CD8-positive, alpha-beta memory T cell (primary cell): Measurements from ENCODE around the gene SMC6. TPM values are rescaled to one million over a fixed set of nuclear protein-coding genes. Genes with fewer than 3 reads are reported as not detected.
A peak's percentile ranks its signal among the peaks of the same experiment; 100 is the strongest.

ENCODE experiments used
- CTCF ChIA-PET: fragments of 350-600 bp; sonication (Branson Sonifier 250); formaldehyde crosslinking; loops from one replicate; lab custom pipeline; 2021; ENCODE audit warnings: antibody characterized with exemption; lab: Charles Lee
- POLR2A ChIA-PET: fragments of 350-600 bp; sonication (Branson Sonifier 250); formaldehyde crosslinking; loops from one replicate; lab custom pipeline; 2021; ENCODE audit warnings: antibody characterized with exemption; lab: Charles Lee
- DNase-seq, 5 donors: peaks; one replicate each; pipeline versions ENCODE4 v3.0.0 to v3.0.0-alpha.2; 2020 to 2022; ENCODE audit warnings: mixed read lengths in 1 of 5
- H3K27ac ChIP-seq: one replicate; pipeline ENCODE4 v1.7.0; 2013; ENCODE audit warnings: low read depth, mild to moderate bottlenecking, low read length, moderate library complexity
- H3K27me3 ChIP-seq: 2 replicates; pipeline ENCODE4 v1.7.0; 2013; ENCODE audit warnings: low read length, mild to moderate bottlenecking; ENCODE audit not compliant: insufficient read depth, poor library complexity, severe bottlenecking
- H3K36me3 ChIP-seq: 2 replicates; pipeline ENCODE4 v1.7.0; 2013; ENCODE audit warnings: mild to moderate bottlenecking, low read length, moderate library complexity; ENCODE audit not compliant: insufficient read depth
- H3K4me1 ChIP-seq: 2 replicates; pipeline ENCODE4 v1.7.0; 2013; ENCODE audit warnings: mild to moderate bottlenecking, low read length, moderate library complexity; ENCODE audit not compliant: insufficient read depth
- H3K4me3 ChIP-seq: 2 replicates; pipeline ENCODE4 v1.7.0; 2013; ENCODE audit warnings: mild to moderate bottlenecking, low read length
- H3K9me3 ChIP-seq: 2 replicates; pipeline ENCODE4 v1.7.0; 2013; ENCODE audit warnings: mild to moderate bottlenecking, low read length
- H3K27ac Mint-ChIP-seq, 8 donors: one replicate each; pipeline ENCODE4 v1.8.0; 2020 to 2021; ENCODE audit warnings: mixed read lengths in 8 of 8, mild to moderate bottlenecking in 6 of 8, inconsistent platforms in 3 of 8, moderate library complexity in 3 of 8
- H3K27me3 Mint-ChIP-seq, 2 donors: one replicate each; pipeline ENCODE4 v1.8.0; 2020 to 2021; ENCODE audit warnings: mixed read lengths in 2 of 2, mild to moderate bottlenecking in 1 of 2, moderate library complexity in 1 of 2
- H3K36me3 Mint-ChIP-seq, 3 donors: one replicate each; pipeline ENCODE4 v1.8.0; 2020 to 2021; ENCODE audit warnings: mixed read lengths in 3 of 3, inconsistent platforms in 1 of 3, mild to moderate bottlenecking in 1 of 3
- H3K4me1 Mint-ChIP-seq, 3 donors: one replicate each; pipeline ENCODE4 v1.8.0; 2020 to 2021; ENCODE audit warnings: mixed read lengths in 3 of 3, inconsistent platforms in 1 of 3, mild to moderate bottlenecking in 1 of 3
- H3K4me3 Mint-ChIP-seq, 7 donors: one replicate each; pipeline ENCODE4 v1.8.0; 2020 to 2021; ENCODE audit warnings: mixed read lengths in 7 of 7, mild to moderate bottlenecking in 6 of 7, moderate library complexity in 4 of 7, inconsistent platforms in 2 of 7
- H3K9me3 Mint-ChIP-seq, 5 donors: one replicate each; pipeline ENCODE4 v1.8.0; 2020 to 2022; ENCODE audit warnings: mixed read lengths in 5 of 5, mild to moderate bottlenecking in 3 of 5, moderate library complexity in 2 of 5, inconsistent platforms in 1 of 5
- polyA plus RNA-seq: library from polyadenylated mRNA; unstranded; fragments of 300-500 nt; fragmentation: Illumina TruSeq; gene quantifications from one replicate; pipeline ENCODE4 v1.2.3, GENCODE V29; 2021
- total RNA-seq, 2 experiments: library from RNA; stranded (reverse); gene quantifications; one replicate each; pipeline ENCODE4 v1.2.3, GENCODE V29; 2021

Gene SMC6
- total and polyA plus RNA-seq, 3 experiments from 2014 or later = 15.8 to 25.7 (median 23.7) TPM

DNA sequence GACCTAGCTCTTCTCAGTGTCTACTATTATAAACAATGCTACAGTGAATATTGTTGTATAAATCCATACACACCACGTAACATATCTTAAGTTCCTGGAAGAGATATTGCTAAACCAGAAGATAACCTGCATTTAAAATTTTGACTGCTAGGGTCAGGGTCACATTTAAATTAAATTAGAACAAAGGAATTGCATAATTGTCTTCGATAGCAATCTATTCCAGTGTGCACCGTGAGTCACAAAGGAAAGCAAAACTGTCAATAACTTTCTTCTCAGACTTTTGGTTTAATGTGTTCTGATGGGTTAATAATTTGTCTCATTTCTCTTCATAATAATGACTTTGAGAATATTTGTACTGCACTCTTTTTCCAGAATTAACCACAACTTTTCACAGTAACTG, 4.5 kb upstream of the SMC6 start:
- Histone ChIP-seq H3K36me3 (no peaks in the 10 kb centered on the region), H3K4me3 (no peak overlapping the region), H3K9me3 (no peaks in the 10 kb centered on the region), H3K4me1 (peaks cover 12% of the 10 kb centered on the region), H3K27ac (no peak overlapping the region), H3K27me3 (no peaks in the 10 kb centered on the region)
- Mint-ChIP-seq H3K9me3 (no peaks in the 10 kb centered on the region), H3K4me3 (peak overlapping the region in 1 of 7 donors; percentile 20), H3K36me3 (peaks cover 0 to 6% (median 3%) of the 10 kb centered on the region in 3 donors), H3K4me1 (peaks cover 11 to 16% (median 12%) of the 10 kb centered on the region in 3 donors), H3K27ac (no peak overlapping the region), H3K27me3 (peaks cover 0 to 3% of the 10 kb centered on the region in 2 donors)
- ChIA-PET POLR2A (no interaction called here), CTCF (no interaction called here)
- no peak for DNase-seq

DNA sequence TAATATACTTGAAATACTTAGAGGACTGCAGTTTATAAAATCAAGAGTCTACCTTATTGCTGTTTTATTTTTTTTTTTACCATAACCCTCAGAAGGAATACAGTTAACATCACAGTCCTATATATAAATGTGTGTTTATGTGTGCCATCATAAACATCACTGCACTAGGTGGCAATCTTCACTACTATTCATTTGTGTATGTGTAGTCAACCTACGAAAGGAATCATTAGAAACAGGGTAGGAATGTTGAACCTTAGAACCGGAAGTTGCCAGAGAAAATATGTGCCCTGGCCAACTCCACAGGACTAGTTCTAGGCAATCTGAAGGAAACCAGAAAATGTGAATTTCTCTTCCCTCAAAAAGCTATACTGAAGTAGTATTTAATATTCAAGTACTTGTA, 3.7 kb upstream of the SMC6 start:
- Mint-ChIP-seq H3K27ac (no peak overlapping the region), H3K4me1 (peaks cover 19 to 24% (median 20%) of the 10 kb centered on the region in 3 donors), H3K9me3 (no peaks in the 10 kb centered on the region), H3K27me3 (peaks cover 0 to 3% of the 10 kb centered on the region in 2 donors), H3K36me3 (peaks cover 0 to 3% (median 2%) of the 10 kb centered on the region in 3 donors), H3K4me3 (peak overlapping the region in 1 of 7 donors; percentile 21)
- Histone ChIP-seq H3K9me3 (no peaks in the 10 kb centered on the region), H3K27ac (no peak overlapping the region), H3K4me3 (no peak overlapping the region), H3K27me3 (no peaks in the 10 kb centered on the region), H3K36me3 (no peaks in the 10 kb centered on the region), H3K4me1 (peaks cover 12% of the 10 kb centered on the region)
- CTCF ChIA-PET = no interaction called here
- POLR2A ChIA-PET = no interaction called here
- no peak for DNase-seq

DNA sequence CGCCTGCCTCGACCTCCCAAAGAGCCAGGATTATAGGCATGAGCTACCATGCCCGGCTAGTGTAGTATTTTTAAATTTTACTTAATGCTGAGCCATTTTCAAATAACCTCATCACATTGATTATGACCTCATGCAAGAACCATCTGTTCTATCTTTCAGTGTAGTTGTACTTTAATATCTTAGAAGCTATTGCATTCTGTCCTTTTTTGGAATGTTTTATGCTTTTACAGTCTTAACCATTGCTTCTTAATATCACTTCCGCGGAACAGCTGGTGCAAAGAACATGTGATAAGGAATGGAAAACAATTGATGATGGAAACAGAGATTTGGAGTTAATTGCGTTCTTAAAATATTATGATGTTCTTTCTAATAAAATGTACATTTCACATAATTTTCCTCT, 3.1 kb upstream of the SMC6 start:
- H3K4me1 Mint-ChIP-seq = peaks cover 21 to 30% (median 26%) of the 10 kb centered on the region in 3 donors
- Histone ChIP-seq H3K27me3 (no peaks in the 10 kb centered on the region), H3K9me3 (no peaks in the 10 kb centered on the region), H3K27ac (no peak overlapping the region), H3K4me3 (no peak overlapping the region), H3K4me1 (peaks cover 12% of the 10 kb centered on the region), H3K36me3 (no peaks in the 10 kb centered on the region)
- ChIA-PET POLR2A (no interaction called here), CTCF (no interaction called here)
- DNase-seq = no peak
- peaks cover 0 to 3% (median 2%) of the 10 kb centered on the region in 3 donors for H3K36me3 Mint-ChIP-seq
- no peaks in the 10 kb centered on the region for H3K9me3 Mint-ChIP-seq
- H3K4me3 Mint-ChIP-seq = no peak overlapping the region
- H3K27ac Mint-ChIP-seq = no peak overlapping the region
- peaks cover 0 to 3% of the 10 kb centered on the region in 2 donors for H3K27me3 Mint-ChIP-seq

DNA sequence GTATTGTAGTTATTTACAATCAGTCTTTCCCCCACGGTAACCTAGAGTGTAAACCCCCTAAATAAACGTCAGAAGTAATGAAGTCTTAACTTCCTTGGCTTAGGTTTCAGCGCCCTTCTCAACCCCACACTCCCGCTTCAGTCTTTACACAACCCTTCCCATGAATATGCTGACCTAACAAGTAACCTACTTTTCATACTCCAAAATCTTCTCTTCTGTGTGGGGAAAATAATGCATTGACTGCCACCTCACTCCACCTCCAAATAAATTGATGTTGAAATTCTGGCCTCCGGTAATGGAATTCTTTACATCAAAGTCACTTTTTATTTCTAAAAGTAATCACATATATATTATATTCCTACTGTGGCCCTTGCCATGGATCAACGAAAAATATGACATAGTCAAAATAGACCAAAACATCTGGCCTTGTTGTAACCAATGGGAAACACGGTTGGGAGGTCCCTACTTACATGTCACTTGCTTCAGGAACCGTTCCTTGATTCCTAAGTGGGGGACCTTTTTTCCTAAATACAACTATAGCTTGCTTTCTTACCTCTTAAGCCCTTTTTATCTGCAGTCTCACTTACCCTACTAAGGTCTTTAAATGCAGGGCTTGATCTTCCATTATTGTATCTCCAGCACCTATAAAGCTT, 1.3 kb upstream of the SMC6 start:
- Histone ChIP-seq H3K36me3 (no peaks in the 10 kb centered on the region), H3K9me3 (no peaks in the 10 kb centered on the region), H3K4me1 (peaks cover 12% of the 10 kb centered on the region), H3K27me3 (no peaks in the 10 kb centered on the region), H3K4me3 (peak overlapping the region; percentile 84), H3K27ac (peak overlapping the region; percentile 95)
- Mint-ChIP-seq H3K27me3 (peaks cover 0 to 3% of the 10 kb centered on the region in 2 donors), H3K36me3 (peaks cover 0 to 2% (median 0%) of the 10 kb centered on the region in 3 donors), H3K4me3 (peak overlapping the region; percentile 86 to 96 (median 94)), H3K9me3 (no peaks in the 10 kb centered on the region), H3K27ac (peak overlapping the region; percentile 95 to 99 (median 97)), H3K4me1 (peaks cover 24 to 39% (median 36%) of the 10 kb centered on the region in 3 donors)
- ChIA-PET POLR2A (no interaction called here), CTCF (interaction anchor here (1.3 kb wide), 1 partner anchor 83 kb away, joined by 3 read pairs; no protein-coding TSS in a partner anchor)
- no peak for DNase-seq

DNA sequence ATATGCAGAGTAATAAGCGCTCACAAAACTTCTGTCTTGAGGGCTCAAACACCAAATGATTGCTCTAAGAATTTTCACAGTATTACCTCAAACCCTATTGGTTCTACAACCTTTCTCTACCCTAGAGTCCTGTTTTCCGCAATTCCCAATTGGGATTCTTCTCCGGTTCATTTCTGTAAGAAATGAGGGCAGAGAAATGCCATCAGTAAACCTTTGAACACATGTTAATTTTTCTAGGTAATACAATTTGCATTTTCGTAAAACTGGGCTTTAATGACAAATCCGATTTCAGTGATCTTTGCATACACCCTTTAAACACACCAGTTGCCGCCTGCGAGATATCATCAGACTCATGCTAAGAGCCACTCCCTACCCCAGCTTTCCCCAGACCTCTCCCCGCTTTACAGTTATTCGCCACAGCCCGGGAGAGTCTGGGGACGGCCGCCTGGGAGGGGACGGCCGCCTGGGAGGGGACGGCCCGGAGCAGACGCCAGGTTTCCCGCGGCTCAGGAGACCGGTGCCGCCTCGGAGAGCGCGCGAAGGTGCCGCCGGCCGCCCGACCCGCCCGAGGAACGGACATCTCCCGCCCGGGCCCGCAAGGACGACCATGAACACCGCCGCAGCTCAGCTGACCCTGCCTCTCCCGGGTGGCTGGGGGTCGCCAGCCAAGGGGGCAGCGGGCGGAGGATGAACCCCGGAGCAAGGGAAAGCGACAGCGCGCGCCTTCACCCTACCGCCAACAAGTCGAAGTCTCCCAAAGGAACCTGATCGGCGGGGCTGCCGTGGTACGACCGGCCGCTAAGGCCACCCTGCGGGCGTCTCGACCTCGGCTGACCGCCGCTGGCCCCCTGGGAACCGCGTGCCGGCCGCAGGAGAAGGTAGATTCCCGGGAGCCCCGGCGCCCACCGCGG, 463 bp downstream of the SMC6 start:
- no peaks in the 10 kb centered on the region for H3K9me3 ChIP-seq
- H3K4me1 ChIP-seq = peaks cover 12% of the 10 kb centered on the region
- Mint-ChIP-seq H3K27me3 (peaks cover 0 to 3% of the 10 kb centered on the region in 2 donors), H3K9me3 (no peaks in the 10 kb centered on the region), H3K4me1 (peaks cover 26 to 45% (median 42%) of the 10 kb centered on the region in 3 donors), H3K4me3 (peak overlapping the region; percentile 86 to 96 (median 94)), H3K36me3 (peaks cover 0 to 2% (median 0%) of the 10 kb centered on the region in 3 donors), H3K27ac (peak overlapping the region; percentile 87 to 99 (median 94))
- no peaks in the 10 kb centered on the region for H3K36me3 ChIP-seq
- peak overlapping the region; percentile 84 for H3K4me3 ChIP-seq
- H3K27ac ChIP-seq = peak overlapping the region; percentile 95
- ChIA-PET CTCF (interaction anchor here (1.3 to 1.5 kb wide), 2 partner anchors 14 to 81 kb away, joined by 3 to 4 read pairs; no protein-coding TSS in a partner anchor), POLR2A (no interaction called here)
- DNase-seq = peak in 2 of 5 donors; percentile 28 to 59
- no peaks in the 10 kb centered on the region for H3K27me3 ChIP-seq

DNA sequence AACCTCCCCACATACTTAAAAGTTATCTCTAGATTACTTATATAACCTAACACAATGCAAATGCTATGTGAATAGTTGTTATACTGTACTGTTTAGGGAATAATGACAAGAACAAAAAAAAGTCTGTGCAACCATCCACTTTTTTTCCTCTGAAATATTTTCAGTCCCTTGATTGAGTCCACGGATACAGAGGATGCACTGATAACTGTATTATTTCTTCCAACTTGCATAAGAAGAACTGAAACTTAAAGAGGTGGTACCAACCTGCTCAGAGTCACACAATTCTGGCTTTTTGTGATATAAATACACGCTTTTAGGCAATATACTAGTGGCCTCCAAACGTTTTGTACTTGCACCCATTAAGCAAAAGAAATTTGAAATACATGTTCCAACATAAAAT, 1.4 kb downstream of the SMC6 start:
- H3K4me1 ChIP-seq = peaks cover 12% of the 10 kb centered on the region
- H3K36me3 ChIP-seq = no peaks in the 10 kb centered on the region
- ChIA-PET POLR2A (no interaction called here), CTCF (no interaction called here)
- Mint-ChIP-seq H3K36me3 (peaks cover 0 to 2% (median 0%) of the 10 kb centered on the region in 3 donors), H3K9me3 (no peaks in the 10 kb centered on the region), H3K27me3 (peaks cover 0 to 3% of the 10 kb centered on the region in 2 donors), H3K4me3 (peak overlapping the region in 6 of 7 donors; percentile 86 to 96 (median 93)), H3K27ac (peak overlapping the region in 5 of 8 donors; percentile 82 to 97 (median 93)), H3K4me1 (peaks cover 26 to 48% (median 45%) of the 10 kb centered on the region in 3 donors)
- H3K9me3 ChIP-seq = no peaks in the 10 kb centered on the region
- no peak for DNase-seq
- no peaks in the 10 kb centered on the region for H3K27me3 ChIP-seq
- no peak overlapping the region for H3K4me3 ChIP-seq
- H3K27ac ChIP-seq = no peak overlapping the region

DNA sequence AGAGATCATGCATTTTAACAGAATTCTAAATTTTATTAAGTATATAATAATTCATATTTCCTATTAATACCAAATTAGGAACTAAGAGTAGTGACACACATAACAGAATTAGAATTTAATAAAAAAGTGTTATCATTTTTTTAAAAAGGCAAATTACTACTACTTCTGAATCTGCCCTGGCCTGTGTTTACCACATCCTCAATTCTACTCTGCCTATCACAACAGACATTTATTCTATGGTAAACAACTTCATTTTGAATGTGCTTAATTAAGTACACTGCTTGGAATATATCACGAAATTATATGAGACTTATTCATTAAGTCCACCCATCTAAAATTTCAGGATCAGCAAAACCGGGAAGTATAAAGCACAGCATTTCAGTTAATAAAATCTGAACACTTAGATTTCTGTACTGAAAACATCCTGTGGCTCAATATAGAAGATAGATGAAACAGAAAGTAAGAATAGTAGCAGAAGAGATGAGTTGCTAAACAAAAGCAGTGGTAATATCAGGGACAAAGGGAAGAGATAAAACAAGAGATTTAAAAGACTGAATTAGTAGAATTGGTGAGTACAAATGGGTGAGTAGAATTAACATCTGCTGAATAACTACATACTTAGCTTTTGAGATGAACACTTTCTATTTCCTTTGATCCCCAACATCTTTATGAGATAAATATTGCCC, 3.7 kb downstream of the SMC6 start:
- H3K4me1 Mint-ChIP-seq = peaks cover 22 to 43% (median 40%) of the 10 kb centered on the region in 3 donors
- ChIA-PET CTCF (no interaction called here), POLR2A (no interaction called here)
- peaks cover 0 to 8% (median 3%) of the 10 kb centered on the region in 3 donors for H3K36me3 Mint-ChIP-seq
- peaks cover 0 to 3% of the 10 kb centered on the region in 2 donors for H3K27me3 Mint-ChIP-seq
- Histone ChIP-seq H3K4me3 (no peak overlapping the region), H3K27ac (no peak overlapping the region), H3K9me3 (no peaks in the 10 kb centered on the region), H3K36me3 (peaks cover 2% of the 10 kb centered on the region), H3K27me3 (no peaks in the 10 kb centered on the region), H3K4me1 (peaks cover 7% of the 10 kb centered on the region)
- H3K9me3 Mint-ChIP-seq = no peaks in the 10 kb centered on the region
- no peak for DNase-seq
- H3K27ac Mint-ChIP-seq = peak overlapping the region in 7 of 8 donors; percentile 0 to 91 (median 18)
- peak overlapping the region in 4 of 7 donors; percentile 4 to 72 (median 42) for H3K4me3 Mint-ChIP-seq
